Measurements from ENCODE around the gene HTRA1. TPM values are rescaled to one million over a fixed set of nuclear protein-coding genes. Genes with fewer than 3 reads are reported as not detected.

HTRA1 gene
- total and polyA plus RNA-seq, 2 donors (not counting 1 experiment from before 2014, with no cell fraction given) = 109 to 216 TPM

DNA sequence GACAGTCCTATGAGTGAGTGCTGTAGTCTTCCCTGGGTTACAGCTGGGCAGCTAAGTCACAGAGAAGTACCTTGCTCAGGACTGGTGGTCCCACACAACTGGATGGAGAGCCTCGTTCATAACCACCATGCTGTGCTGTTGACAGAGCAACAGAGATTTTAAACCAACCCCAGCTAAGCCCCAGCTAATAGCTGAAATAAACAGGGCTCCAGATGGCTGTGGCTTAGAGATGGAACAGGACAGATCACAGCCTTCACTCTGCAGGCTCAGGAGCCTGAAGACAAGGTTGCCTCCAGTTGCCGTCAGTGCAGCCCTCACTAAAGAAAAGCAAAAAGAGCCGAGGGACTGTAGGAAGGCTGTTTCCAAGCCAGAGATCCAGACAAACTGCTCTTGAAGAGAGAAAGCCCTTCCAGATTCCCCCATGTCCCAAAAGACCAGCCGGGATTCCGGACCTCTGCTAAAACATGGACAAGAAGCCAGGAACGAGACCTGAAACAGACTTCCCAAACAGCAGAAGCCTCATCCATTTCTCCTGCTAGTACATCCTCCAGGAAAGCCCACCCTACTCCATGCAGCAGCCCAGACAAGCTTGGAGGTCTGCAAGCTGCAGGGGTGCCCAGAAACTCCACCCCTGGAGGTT is 4.2 kb downstream of the HTRA1 start:
- Histone ChIP-seq H3K4me2 (ENCODE audit: extremely low read depth, insufficient read depth, low read length) (no peak overlapping the region), H3K4me1 (ENCODE audit: control insufficient read depth, extremely low read depth, insufficient read depth, low read length) (peaks cover 12% of the 10 kb centered on the region), H3K4me3 (replicated peaks in 1 of 4; ENCODE audit: control extremely low read depth in 1 of 4, insufficient read depth in 1 of 4, low read depth in 3 of 4, low read length in 4 of 4) (no peak overlapping the region), H3K9ac (ENCODE audit: insufficient read depth, low read length) (no peak overlapping the region), H3K27ac (ENCODE audit: insufficient read depth, low read length) (no peak overlapping the region), H3K27me3 (ENCODE audit: control insufficient read depth, insufficient read depth, low read length) (no peaks in the 10 kb centered on the region), H3K79me2 (ENCODE audit: control insufficient read depth, insufficient read depth, low read length) (peaks cover 18% of the 10 kb centered on the region), H3K9me3 (ENCODE audit: control insufficient read depth, insufficient read depth, low read depth, low read length) (no peaks in the 10 kb centered on the region), H2AFZ (ENCODE audit: low read length) (no peak overlapping the region), H3K36me3 (ENCODE audit: control insufficient read depth, insufficient read depth, low read length) (no peaks in the 10 kb centered on the region), H4K20me1 (ENCODE audit: control insufficient read depth, extremely low read depth, insufficient read depth, low read length) (no peaks in the 10 kb centered on the region)
- TF ChIP-seq EZH2 (IDR thresholded peaks at IDR 0.05; ENCODE audit: low read length, missing control alignments) = no peak
- TF ChIP-seq, protein P1, sequence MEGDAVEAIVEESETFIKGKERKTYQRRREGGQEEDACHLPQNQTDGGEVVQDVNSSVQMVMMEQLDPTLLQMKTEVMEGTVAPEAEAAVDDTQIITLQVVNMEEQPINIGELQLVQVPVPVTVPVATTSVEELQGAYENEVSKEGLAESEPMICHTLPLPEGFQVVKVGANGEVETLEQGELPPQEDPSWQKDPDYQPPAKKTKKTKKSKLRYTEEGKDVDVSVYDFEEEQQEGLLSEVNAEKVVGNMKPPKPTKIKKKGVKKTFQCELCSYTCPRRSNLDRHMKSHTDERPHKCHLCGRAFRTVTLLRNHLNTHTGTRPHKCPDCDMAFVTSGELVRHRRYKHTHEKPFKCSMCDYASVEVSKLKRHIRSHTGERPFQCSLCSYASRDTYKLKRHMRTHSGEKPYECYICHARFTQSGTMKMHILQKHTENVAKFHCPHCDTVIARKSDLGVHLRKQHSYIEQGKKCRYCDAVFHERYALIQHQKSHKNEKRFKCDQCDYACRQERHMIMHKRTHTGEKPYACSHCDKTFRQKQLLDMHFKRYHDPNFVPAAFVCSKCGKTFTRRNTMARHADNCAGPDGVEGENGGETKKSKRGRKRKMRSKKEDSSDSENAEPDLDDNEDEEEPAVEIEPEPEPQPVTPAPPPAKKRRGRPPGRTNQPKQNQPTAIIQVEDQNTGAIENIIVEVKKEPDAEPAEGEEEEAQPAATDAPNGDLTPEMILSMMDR (conservative IDR thresholded peaks at IDR 0.05 in 1 of 2, IDR thresholded peaks at IDR 0.05 in 1 of 2; ENCODE audit: low read depth in 1 of 2, low read length in 2 of 2) = no peak
- DNase-seq (ENCODE audit: low read depth in 2 of 2) = no peak

DNA sequence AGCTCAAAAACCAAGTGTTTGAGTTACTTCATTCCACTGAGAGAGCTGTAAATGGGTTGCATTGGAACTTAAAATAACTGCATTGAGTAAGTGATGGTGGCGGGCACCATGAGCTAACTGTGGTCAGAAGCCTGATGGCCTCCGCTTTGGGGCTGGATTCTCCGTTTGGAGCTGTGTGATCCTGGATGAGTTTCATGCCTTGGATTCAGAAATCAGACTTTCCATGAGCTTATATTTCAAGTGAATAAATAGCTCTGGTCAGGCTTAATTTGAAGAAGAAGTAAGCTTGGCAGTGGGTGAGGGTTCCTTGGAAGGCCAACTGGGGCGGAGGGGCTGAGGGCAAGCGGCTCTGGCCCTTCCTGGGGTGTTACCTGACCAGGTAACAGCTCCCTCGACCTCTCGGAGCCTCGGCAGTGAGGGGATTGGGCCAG is 5.6 kb downstream of the HTRA1 start:
- TF ChIP-seq EZH2 (IDR thresholded peaks at IDR 0.05; ENCODE audit: low read length, missing control alignments) = no peak
- TF ChIP-seq, protein P1 (conservative IDR thresholded peaks at IDR 0.05 in 1 of 2, IDR thresholded peaks at IDR 0.05 in 1 of 2; ENCODE audit: low read depth in 1 of 2, low read length in 2 of 2) = no peak
- Histone ChIP-seq H3K27ac (ENCODE audit: insufficient read depth, low read length) (no peak overlapping the region), H4K20me1 (ENCODE audit: control insufficient read depth, extremely low read depth, insufficient read depth, low read length) (no peaks in the 10 kb centered on the region), H3K9ac (ENCODE audit: insufficient read depth, low read length) (no peak overlapping the region), H3K79me2 (ENCODE audit: control insufficient read depth, insufficient read depth, low read length) (peaks cover 18% of the 10 kb centered on the region), H3K4me2 (ENCODE audit: extremely low read depth, insufficient read depth, low read length) (no peak overlapping the region), H3K36me3 (ENCODE audit: control insufficient read depth, insufficient read depth, low read length) (no peaks in the 10 kb centered on the region), H3K4me1 (ENCODE audit: control insufficient read depth, extremely low read depth, insufficient read depth, low read length) (peaks cover 19% of the 10 kb centered on the region), H2AFZ (ENCODE audit: low read length) (no peak overlapping the region), H3K9me3 (ENCODE audit: control insufficient read depth, insufficient read depth, low read depth, low read length) (no peaks in the 10 kb centered on the region), H3K27me3 (ENCODE audit: control insufficient read depth, insufficient read depth, low read length) (no peaks in the 10 kb centered on the region), H3K4me3 (replicated peaks in 1 of 4; ENCODE audit: control extremely low read depth in 1 of 4, insufficient read depth in 1 of 4, low read depth in 3 of 4, low read length in 4 of 4) (no peak overlapping the region)
- no peak for DNase-seq (ENCODE audit: low read depth in 2 of 2)

DNA sequence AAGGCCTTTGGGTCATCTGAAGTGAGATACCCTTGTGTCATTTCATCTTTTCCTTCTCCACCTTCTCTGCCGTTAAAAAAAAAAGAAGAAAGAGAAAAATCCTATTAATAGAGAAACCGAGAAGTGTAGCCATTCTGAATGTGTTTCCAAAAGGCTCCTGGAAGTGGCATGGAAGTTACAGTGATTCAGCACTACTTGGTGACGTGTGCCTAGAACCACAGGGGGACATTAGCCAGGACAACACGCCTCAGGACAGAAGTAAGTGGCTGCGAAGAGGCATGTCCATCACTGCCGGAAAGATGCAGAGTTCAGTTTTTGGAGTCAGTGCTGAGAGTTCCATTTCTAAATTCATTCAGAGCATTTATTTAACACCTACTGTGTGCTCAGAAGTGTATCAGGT is 6.3 kb downstream of the HTRA1 start:
- DNase-seq (ENCODE audit: low read depth in 2 of 2) = no peak
- Histone ChIP-seq H2AFZ (ENCODE audit: low read length) (no peak overlapping the region), H3K79me2 (ENCODE audit: control insufficient read depth, insufficient read depth, low read length) (peaks cover 18% of the 10 kb centered on the region), H3K27ac (ENCODE audit: insufficient read depth, low read length) (no peak overlapping the region), H3K27me3 (ENCODE audit: control insufficient read depth, insufficient read depth, low read length) (no peaks in the 10 kb centered on the region), H3K4me3 (replicated peaks in 1 of 4; ENCODE audit: control extremely low read depth in 1 of 4, insufficient read depth in 1 of 4, low read depth in 3 of 4, low read length in 4 of 4) (no peak overlapping the region), H3K9me3 (ENCODE audit: control insufficient read depth, insufficient read depth, low read depth, low read length) (no peaks in the 10 kb centered on the region), H3K36me3 (ENCODE audit: control insufficient read depth, insufficient read depth, low read length) (no peaks in the 10 kb centered on the region), H3K4me2 (ENCODE audit: extremely low read depth, insufficient read depth, low read length) (no peak overlapping the region), H3K4me1 (ENCODE audit: control insufficient read depth, extremely low read depth, insufficient read depth, low read length) (peaks cover 19% of the 10 kb centered on the region), H4K20me1 (ENCODE audit: control insufficient read depth, extremely low read depth, insufficient read depth, low read length) (no peaks in the 10 kb centered on the region), H3K9ac (ENCODE audit: insufficient read depth, low read length) (no peak overlapping the region)
- TF ChIP-seq, protein P1 (conservative IDR thresholded peaks at IDR 0.05 in 1 of 2, IDR thresholded peaks at IDR 0.05 in 1 of 2; ENCODE audit: low read depth in 1 of 2, low read length in 2 of 2) = no peak
- no peak for TF ChIP-seq EZH2 (IDR thresholded peaks at IDR 0.05; ENCODE audit: low read length, missing control alignments)
